Measurements from ENCODE around the gene HK2.

The HK2 gene

GRCh38 chr2:74930811-74931486, 97.0 kb downstream of the HK2 start:
- H3K4me3 ChIP-seq (ENCODE audit: low read depth, low read length): no peak overlapping the region

DNA sequence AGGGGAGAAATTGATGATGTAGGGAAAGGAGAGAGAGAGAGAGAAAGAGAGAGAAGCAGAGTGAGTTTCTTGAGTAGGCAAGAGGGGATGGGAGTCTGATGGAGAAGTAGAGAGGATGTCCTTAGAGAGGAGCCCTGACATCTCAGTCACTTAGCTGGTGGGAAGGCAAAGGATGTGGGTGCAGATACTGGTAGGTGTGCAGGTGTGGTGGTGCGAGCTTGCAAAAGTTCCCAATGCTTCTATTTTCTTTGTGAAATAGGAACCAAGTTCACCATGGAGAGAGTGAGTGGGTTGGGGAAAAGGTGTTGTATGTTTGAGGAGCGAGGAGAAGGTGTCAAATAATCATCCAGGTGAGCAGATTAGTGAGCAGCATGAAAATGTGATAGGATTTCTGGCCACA, 98.0 kb downstream of the HK2 start:
- H3K4me3 ChIP-seq (ENCODE audit: low read depth, low read length): no peak overlapping the region

DNA sequence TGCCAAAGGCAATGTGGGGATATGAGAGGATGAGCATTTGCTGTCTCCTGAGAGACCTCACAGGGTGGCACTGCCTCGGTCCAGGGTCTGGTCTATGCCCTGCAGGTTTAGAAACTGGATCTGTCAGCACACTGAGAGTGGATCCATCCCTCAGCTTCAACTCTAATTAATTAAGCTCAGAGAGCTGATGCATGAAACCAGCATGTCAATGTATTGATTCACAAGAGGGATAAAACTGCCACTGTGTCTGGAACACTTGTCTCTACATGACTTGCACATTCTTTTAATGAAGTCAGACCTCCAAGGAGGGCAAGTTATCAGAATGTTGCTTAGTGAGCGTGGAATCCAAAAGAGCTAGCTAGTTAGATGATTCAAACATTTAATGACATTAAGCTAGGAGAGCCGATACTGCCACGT, 102.1 kb downstream of the HK2 start:
- no peak overlapping the region for H3K4me3 ChIP-seq (ENCODE audit: low read depth, low read length)

DNA sequence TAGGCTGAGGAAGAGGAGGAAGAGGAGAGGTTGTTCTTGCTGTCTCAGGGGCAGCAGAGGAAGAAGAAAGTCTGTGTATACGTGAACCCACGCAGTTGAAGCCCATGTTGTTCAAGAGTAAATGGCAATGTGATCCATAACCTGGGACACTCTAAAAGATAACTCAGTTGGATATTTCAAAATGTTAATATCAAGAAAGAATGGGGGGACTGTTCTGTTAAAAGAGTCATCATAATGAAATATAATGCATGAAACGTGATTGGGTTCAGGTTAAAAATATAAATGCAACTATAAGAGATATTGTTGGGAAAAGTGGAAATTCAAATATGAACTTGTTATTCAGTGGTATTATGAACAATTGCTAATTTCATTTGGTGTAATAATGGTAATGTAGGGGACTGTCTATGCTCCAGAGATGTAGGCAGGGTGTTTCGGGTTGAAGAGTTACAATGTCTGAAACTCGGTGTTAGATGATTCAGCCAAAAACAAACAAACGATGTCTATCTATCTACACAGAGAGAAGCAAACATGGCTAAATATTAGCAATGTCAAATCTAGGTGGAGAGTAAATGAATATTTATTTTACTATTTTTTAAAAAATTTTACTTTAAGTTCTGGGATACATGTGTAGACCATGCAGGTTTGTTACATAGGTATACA, 103.4 kb downstream of the HK2 start:
- H3K4me3 ChIP-seq (ENCODE audit: low read depth, low read length): no peak overlapping the region

DNA sequence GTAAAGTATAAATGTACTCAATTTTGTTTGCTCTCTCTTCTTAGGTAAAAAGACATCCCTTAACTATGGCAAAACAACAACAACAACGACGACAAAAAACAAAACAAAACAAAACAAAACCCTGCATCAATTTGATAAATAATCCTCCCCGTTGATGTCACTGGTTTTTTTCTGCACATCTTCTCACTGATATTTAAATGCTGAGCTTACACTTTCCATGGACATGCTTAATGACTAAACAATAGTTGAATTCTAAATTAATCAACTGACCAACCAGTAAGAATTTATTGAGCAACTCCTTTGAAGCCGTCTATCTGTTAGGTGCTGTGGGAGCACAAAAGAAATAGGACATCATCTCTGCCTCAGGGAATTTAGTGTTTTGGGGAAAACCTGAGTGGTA, 104.3 kb downstream of the HK2 start:
- no peak overlapping the region for H3K4me3 ChIP-seq (ENCODE audit: low read depth, low read length)

- H3K4me3 ChIP-seq (ENCODE audit: low read depth, low read length): no peak overlapping the region
These were observed 106.2 kb downstream of the HK2 start for GRCh38 chr2:74939919-74940812.

DNA sequence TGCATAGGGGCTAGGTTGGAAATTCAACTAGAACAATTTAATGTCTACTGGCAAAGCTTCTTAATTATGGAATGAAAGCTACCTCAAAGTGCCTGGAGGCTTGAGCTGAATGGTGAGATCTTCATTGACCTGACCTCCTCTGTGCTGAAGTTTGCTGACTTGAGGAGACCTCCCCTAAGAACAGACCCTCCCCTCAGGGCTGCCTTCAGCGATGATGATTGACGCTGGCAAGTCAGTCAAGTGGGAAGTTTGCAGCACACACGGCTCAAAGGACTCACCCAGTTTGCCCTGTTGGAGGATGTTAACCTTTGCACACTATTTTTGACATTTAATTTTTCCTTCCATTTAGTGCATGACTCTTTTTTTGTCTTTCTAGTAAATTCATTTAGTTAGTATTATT, 107.4 kb downstream of the HK2 start:
- no peak overlapping the region for H3K4me3 ChIP-seq (ENCODE audit: low read depth, low read length)

GRCh38 chr2:74942263-74942662, 108.3 kb downstream of the HK2 start:
- no peak overlapping the region for H3K4me3 ChIP-seq (ENCODE audit: low read depth, low read length)

Measured in iPS-11a (cell line).